Measurements from ENCODE around the gene PTPN14.

PTPN14 gene

GRCh38 chr1:214341459-214341858 lies 209.9 kb downstream of the PTPN14 start:
- Histone ChIP-seq H2BK120ac (ENCODE audit: insufficient read depth, low read length, poor library complexity) (no peak overlapping the region), H3K9me3 (ENCODE audit: insufficient read depth, low read depth, low read length) (no peaks in the 10 kb centered on the region), H3K23ac (ENCODE audit: low read length) (no peak overlapping the region)

DNA sequence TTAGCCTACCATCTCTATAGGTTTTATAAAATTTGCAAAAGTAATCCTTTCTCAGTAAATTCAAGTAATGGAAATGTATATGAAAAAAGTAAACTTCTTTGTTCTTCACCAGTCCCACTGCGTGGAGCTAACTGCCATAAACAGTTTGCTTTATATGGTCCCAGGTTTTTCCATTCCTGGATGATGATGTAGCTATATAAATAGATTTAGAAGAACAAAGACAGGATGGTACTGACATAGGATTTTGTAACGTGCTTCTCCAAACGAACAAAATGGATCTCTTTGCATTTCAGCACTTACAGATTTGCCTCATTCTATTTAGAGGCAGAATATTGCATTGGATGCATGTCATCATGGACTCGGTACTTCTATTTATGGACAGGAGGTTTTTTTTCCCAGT lies 213.2 kb downstream of the PTPN14 start:
- Histone ChIP-seq H3K4me3 (ENCODE audit: low read depth, low read length) (no peak overlapping the region), H3K4me1 (ENCODE audit: control insufficient read depth in 1 of 2, insufficient read depth in 2 of 2, low read length in 2 of 2) (peaks cover under 1 to 4% of the 10 kb centered on the region in 2 experiments), H2BK12ac (ENCODE audit: low read length) (no peak overlapping the region), H3K9me3 (ENCODE audit: insufficient read depth, low read depth, low read length) (no peaks in the 10 kb centered on the region), H3K79me1 (ENCODE audit: low read length) (peaks cover under 1% of the 10 kb centered on the region), H4K8ac (ENCODE audit: low read depth, low read length) (no peak overlapping the region), H3K27ac (ENCODE audit: low read depth, low read length) (no peak overlapping the region), H3K18ac (ENCODE audit: low read length) (no peak overlapping the region), H3K4ac (ENCODE audit: low read depth, low read length) (no peak overlapping the region), H2AFZ (ENCODE audit: insufficient read depth, low read length, poor library complexity) (no peak overlapping the region), H2AK5ac (ENCODE audit: low read length) (no peak overlapping the region), H4K91ac (ENCODE audit: low read depth, low read length) (no peak overlapping the region), H3K36me3 (ENCODE audit: control insufficient read depth in 1 of 2, insufficient read depth in 2 of 2, low read length in 2 of 2) (peaks cover 9 to 26% of the 10 kb centered on the region in 2 experiments), H3K4me2 (ENCODE audit: low read length) (no peak overlapping the region), H3K27me3 (ENCODE audit: insufficient read depth, low read length) (no peaks in the 10 kb centered on the region), H3K79me2 (ENCODE audit: control insufficient read depth, insufficient read depth, low read length, poor library complexity) (no peaks in the 10 kb centered on the region), H3K14ac (ENCODE audit: low read length) (no peak overlapping the region), H3K23ac (ENCODE audit: low read length) (no peak overlapping the region), H2BK120ac (ENCODE audit: insufficient read depth, low read length, poor library complexity) (no peak overlapping the region), H4K12ac (ENCODE audit: low read depth, low read length) (no peak overlapping the region), H3K9ac (ENCODE audit: low read length) (no peak overlapping the region), H2BK5ac (ENCODE audit: low read depth, low read length, poor library complexity) (no peak overlapping the region)
- DNase-seq, result peak in 1 of 2 donors; percentile 32
- no CpG with 5 or more reads among the region's 4 CpGs for WGBS (ENCODE audit: extremely low coverage, insufficient coverage, insufficient read length)

More at GRCh38 chr1:214341459-214341858, 209.9 kb downstream of the PTPN14 start:
- H3K79me1 ChIP-seq (ENCODE audit: low read length), result no peaks in the 10 kb centered on the region
- H3K36me3 ChIP-seq (ENCODE audit: control insufficient read depth in 1 of 2, insufficient read depth in 2 of 2, low read length in 2 of 2), result peaks cover 5 to 20% of the 10 kb centered on the region in 2 experiments
- no CpG with 5 or more reads among the region's 3 CpGs for WGBS (ENCODE audit: extremely low coverage, insufficient coverage, insufficient read length)
- H3K4me3 ChIP-seq (ENCODE audit: low read depth, low read length), result no peak overlapping the region
- H4K12ac ChIP-seq (ENCODE audit: low read depth, low read length), result no peak overlapping the region
- no peak overlapping the region for H3K4ac ChIP-seq (ENCODE audit: low read depth, low read length)
- DNase-seq, result no peak
- no peak overlapping the region for H3K9ac ChIP-seq (ENCODE audit: low read length)
- no peak overlapping the region for H2AFZ ChIP-seq (ENCODE audit: insufficient read depth, low read length, poor library complexity)
- peaks cover 0 to 2% of the 10 kb centered on the region in 2 experiments for H3K4me1 ChIP-seq (ENCODE audit: control insufficient read depth in 1 of 2, insufficient read depth in 2 of 2, low read length in 2 of 2)
- H3K79me2 ChIP-seq (ENCODE audit: control insufficient read depth, insufficient read depth, low read length, poor library complexity), result no peaks in the 10 kb centered on the region
- H3K18ac ChIP-seq (ENCODE audit: low read length), result no peak overlapping the region
- no peak overlapping the region for H2BK12ac ChIP-seq (ENCODE audit: low read length)
- no peak overlapping the region for H3K14ac ChIP-seq (ENCODE audit: low read length)
- H3K27ac ChIP-seq (ENCODE audit: low read depth, low read length), result no peak overlapping the region
- no peak overlapping the region for H2AK5ac ChIP-seq (ENCODE audit: low read length)
- no peak overlapping the region for H4K91ac ChIP-seq (ENCODE audit: low read depth, low read length)
- no peak overlapping the region for H4K8ac ChIP-seq (ENCODE audit: low read depth, low read length)
- H2BK5ac ChIP-seq (ENCODE audit: low read depth, low read length, poor library complexity), result no peak overlapping the region
- H3K4me2 ChIP-seq (ENCODE audit: low read length), result no peak overlapping the region
- no peaks in the 10 kb centered on the region for H3K27me3 ChIP-seq (ENCODE audit: insufficient read depth, low read length)

- Histone ChIP-seq H2BK120ac (ENCODE audit: insufficient read depth, low read length, poor library complexity) (no peak overlapping the region), H3K4me1 (ENCODE audit: control insufficient read depth in 1 of 2, insufficient read depth in 2 of 2, low read length in 2 of 2) (peaks cover 2 to 5% of the 10 kb centered on the region in 2 experiments), H3K9me3 (ENCODE audit: insufficient read depth, low read depth, low read length) (no peaks in the 10 kb centered on the region), H3K4ac (ENCODE audit: low read depth, low read length) (no peak overlapping the region), H3K79me1 (ENCODE audit: low read length) (peaks cover 2% of the 10 kb centered on the region), H2BK12ac (ENCODE audit: low read length) (no peak overlapping the region), H3K4me2 (ENCODE audit: low read length) (no peak overlapping the region), H3K27ac (ENCODE audit: low read depth, low read length) (peak overlapping the region; percentile 38), H3K9ac (ENCODE audit: low read length) (no peak overlapping the region), H4K12ac (ENCODE audit: low read depth, low read length) (no peak overlapping the region), H2BK5ac (ENCODE audit: low read depth, low read length, poor library complexity) (no peak overlapping the region), H3K18ac (ENCODE audit: low read length) (no peak overlapping the region), H4K8ac (ENCODE audit: low read depth, low read length) (no peak overlapping the region), H3K23ac (ENCODE audit: low read length) (no peak overlapping the region), H3K27me3 (ENCODE audit: insufficient read depth, low read length) (no peaks in the 10 kb centered on the region), H3K14ac (ENCODE audit: low read length) (no peak overlapping the region), H3K79me2 (ENCODE audit: control insufficient read depth, insufficient read depth, low read length, poor library complexity) (no peaks in the 10 kb centered on the region), H3K36me3 (ENCODE audit: control insufficient read depth in 1 of 2, insufficient read depth in 2 of 2, low read length in 2 of 2) (peaks cover 9 to 30% of the 10 kb centered on the region in 2 experiments), H4K91ac (ENCODE audit: low read depth, low read length) (no peak overlapping the region), H2AK5ac (ENCODE audit: low read length) (no peak overlapping the region), H2AFZ (ENCODE audit: insufficient read depth, low read length, poor library complexity) (no peak overlapping the region), H3K4me3 (ENCODE audit: low read depth, low read length) (no peak overlapping the region)
- WGBS (ENCODE audit: extremely low coverage, insufficient coverage, insufficient read length), result no CpG with 5 or more reads among the region's 6 CpGs
- peak; percentile 95 to 97 for DNase-seq
These were observed 213.9 kb downstream of the PTPN14 start for GRCh38 chr1:214337511-214337910.

GRCh38 chr1:214337015-214337414 lies 214.4 kb downstream of the PTPN14 start:
- H4K8ac ChIP-seq (ENCODE audit: low read depth, low read length), result no peak overlapping the region
- H3K9ac ChIP-seq (ENCODE audit: low read length), result no peak overlapping the region
- no peak overlapping the region for H2BK120ac ChIP-seq (ENCODE audit: insufficient read depth, low read length, poor library complexity)
- peak overlapping the region; percentile 35 for H3K27ac ChIP-seq (ENCODE audit: low read depth, low read length)
- DNase-seq, result no peak
- WGBS (ENCODE audit: extremely low coverage, insufficient coverage, insufficient read length), result no CpG with 5 or more reads among the region's 2 CpGs
- no peaks in the 10 kb centered on the region for H3K79me2 ChIP-seq (ENCODE audit: control insufficient read depth, insufficient read depth, low read length, poor library complexity)
- H2AK5ac ChIP-seq (ENCODE audit: low read length), result no peak overlapping the region
- H2BK5ac ChIP-seq (ENCODE audit: low read depth, low read length, poor library complexity), result no peak overlapping the region
- H2AFZ ChIP-seq (ENCODE audit: insufficient read depth, low read length, poor library complexity), result no peak overlapping the region
- H3K14ac ChIP-seq (ENCODE audit: low read length), result no peak overlapping the region
- no peak overlapping the region for H4K12ac ChIP-seq (ENCODE audit: low read depth, low read length)
- no peaks in the 10 kb centered on the region for H3K27me3 ChIP-seq (ENCODE audit: insufficient read depth, low read length)
- no peak overlapping the region for H4K91ac ChIP-seq (ENCODE audit: low read depth, low read length)
- no peak overlapping the region for H3K4me3 ChIP-seq (ENCODE audit: low read depth, low read length)
- no peak overlapping the region for H3K4me2 ChIP-seq (ENCODE audit: low read length)
- no peak overlapping the region for H3K4ac ChIP-seq (ENCODE audit: low read depth, low read length)
- peaks cover 2 to 5% of the 10 kb centered on the region in 2 experiments for H3K4me1 ChIP-seq (ENCODE audit: control insufficient read depth in 1 of 2, insufficient read depth in 2 of 2, low read length in 2 of 2)
- H3K23ac ChIP-seq (ENCODE audit: low read length), result no peak overlapping the region
- no peak overlapping the region for H2BK12ac ChIP-seq (ENCODE audit: low read length)
- H3K18ac ChIP-seq (ENCODE audit: low read length), result no peak overlapping the region
- H3K9me3 ChIP-seq (ENCODE audit: insufficient read depth, low read depth, low read length), result no peaks in the 10 kb centered on the region
- H3K36me3 ChIP-seq (ENCODE audit: control insufficient read depth in 1 of 2, insufficient read depth in 2 of 2, low read length in 2 of 2), result peaks cover 11 to 33% of the 10 kb centered on the region in 2 experiments
- H3K79me1 ChIP-seq (ENCODE audit: low read length), result peaks cover 2% of the 10 kb centered on the region
